Right ventricle myocardium inferior (tissue), 1 donor: ENCODE results near the gene KLF9. TPM values are rescaled to one million over a fixed set of nuclear protein-coding genes. Genes with fewer than 3 reads are reported as not detected.

Source experiments
- ATAC-seq: fragments of 200-7000 bp; cut with Tn5 transposase; one replicate; pipeline ENCODE4 v1.9.1; 2020; ENCODE audit warnings: mild to moderate bottlenecking, moderate library complexity
- DNase-seq: peaks from one replicate; pipeline ENCODE4 v3.0.0; 2021; ENCODE audit errors: missing footprints
- intact Hi-C: fragments of 100-400 bp; cut with DNase I; formaldehyde crosslinking; loops from one replicate; pipeline ENCODE4 v1.11.0; 2022
- total RNA-seq: library from RNA; stranded (reverse); fragmentation: NEBNext Ultra II Directional; extraction: Animal tissue kit (Norgen Biotek cat#: 25700); gene quantifications from one replicate; pipeline ENCODE4 v1.2.1, GENCODE V29; 2021
- donor health status: DM: no; HTN: yes; CAD: no; lungs with severe emphysema.

KLF9 gene
- total RNA-seq, 1 donor from 2014 or later = 52.6 TPM

DNA sequence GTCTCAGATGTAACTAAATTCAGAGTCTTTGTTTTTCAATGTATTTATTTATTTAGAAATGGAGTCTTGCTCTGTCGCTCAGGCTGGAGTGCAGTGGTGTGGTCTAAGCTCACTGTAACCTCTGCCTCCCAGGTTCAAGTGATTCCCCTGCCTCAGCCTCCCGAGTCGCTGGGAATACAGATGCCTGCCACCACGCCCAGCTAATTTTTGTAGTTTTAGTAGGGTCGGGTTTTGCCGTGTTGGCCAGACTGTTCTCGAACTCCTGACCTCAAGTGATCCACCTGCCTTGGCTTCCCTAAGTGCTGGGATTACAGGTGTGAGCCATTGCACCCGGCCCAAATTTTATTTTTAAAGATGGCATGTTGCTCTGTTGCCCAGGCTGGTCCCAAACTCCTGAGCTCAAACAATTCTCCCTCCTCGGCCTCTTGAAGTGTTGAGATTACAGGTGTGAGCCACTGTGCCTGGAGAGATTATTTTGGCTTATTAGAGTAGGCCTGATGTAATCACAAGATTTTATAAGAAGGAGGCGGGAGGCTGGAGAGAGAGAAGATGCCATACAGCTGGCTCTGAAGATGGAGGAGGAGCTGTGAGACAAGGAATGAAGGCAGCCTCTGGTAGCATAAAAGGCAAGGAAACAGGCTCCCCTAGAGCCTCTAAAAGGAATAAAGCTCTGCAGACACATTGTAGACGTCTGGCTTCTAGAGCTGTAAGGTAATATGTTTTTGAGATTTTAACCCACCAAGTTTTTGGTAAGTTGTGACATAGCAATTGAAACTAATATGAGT lies 12.9 kb upstream of the KLF9 start:
- DNase-seq (no peak), ATAC-seq (no peak)
- intact Hi-C loops = no loop called here

DNA sequence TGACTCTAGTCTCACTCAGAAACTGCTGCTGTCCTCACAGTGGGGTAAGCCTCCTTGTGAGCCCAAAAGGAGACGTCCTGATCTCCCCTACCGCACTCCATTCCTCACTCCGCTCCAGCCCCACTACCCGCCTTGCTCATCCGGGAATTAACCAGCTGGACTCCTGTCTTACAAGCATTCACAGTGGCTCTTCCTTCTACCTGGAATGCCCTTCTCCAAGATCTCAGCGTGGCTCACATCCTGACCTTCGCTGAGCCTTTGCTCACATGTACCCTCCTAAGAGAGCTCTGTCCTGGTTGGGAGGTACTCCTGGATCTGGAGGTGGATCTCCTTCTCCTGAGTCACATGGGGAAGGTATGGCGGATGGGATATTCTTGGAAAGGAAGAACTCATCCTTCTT lies 10.7 kb upstream of the KLF9 start:
- no peak for DNase-seq
- no peak for ATAC-seq
- intact Hi-C loops = no loop called here

DNA sequence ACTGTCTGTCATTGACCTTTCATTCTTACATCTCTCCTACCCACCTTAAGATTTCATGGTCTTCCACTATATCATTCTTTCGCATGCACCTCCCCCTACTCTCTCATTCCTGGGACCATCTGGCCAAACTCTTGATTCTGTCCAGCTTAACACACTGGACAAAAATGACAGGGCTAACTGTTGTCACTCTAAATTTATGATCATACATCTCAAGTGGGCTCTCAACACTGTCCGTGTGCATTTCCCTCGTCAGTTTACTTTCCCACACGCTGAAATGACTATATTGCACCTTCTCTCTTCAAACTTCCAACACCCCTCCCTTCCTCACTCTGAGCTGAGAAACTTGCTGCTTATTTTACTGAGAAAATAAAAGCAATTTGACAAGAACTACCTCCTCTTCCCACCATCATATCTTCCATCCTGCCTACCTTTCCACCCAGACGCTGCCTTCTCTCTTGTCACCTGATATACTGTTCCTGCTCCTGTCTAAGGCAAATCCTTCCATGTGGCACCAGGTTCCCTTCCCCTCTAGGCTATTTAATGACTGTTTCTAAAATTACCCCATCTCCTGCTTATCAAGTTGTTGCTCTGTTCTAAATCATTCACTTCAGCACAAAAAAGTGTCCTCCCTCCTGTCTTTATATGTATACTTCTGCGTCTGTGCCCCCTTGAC lies 8.1 kb upstream of the KLF9 start:
- no peak for ATAC-seq
- no peak for DNase-seq
- intact Hi-C loops = loop anchor here (5.0 kb wide), 1 partner anchor 155 kb away; no protein-coding TSS in a partner anchor

- ATAC-seq (no peak), DNase-seq (no peak)
- intact Hi-C loops = loop anchor here (2.0 to 5.0 kb wide), 2 partner anchors 17 to 156 kb away; no protein-coding TSS in a partner anchor
These were observed 7.1 kb upstream of the KLF9 start for GRCh38 chr9:70421272-70422180.

DNA sequence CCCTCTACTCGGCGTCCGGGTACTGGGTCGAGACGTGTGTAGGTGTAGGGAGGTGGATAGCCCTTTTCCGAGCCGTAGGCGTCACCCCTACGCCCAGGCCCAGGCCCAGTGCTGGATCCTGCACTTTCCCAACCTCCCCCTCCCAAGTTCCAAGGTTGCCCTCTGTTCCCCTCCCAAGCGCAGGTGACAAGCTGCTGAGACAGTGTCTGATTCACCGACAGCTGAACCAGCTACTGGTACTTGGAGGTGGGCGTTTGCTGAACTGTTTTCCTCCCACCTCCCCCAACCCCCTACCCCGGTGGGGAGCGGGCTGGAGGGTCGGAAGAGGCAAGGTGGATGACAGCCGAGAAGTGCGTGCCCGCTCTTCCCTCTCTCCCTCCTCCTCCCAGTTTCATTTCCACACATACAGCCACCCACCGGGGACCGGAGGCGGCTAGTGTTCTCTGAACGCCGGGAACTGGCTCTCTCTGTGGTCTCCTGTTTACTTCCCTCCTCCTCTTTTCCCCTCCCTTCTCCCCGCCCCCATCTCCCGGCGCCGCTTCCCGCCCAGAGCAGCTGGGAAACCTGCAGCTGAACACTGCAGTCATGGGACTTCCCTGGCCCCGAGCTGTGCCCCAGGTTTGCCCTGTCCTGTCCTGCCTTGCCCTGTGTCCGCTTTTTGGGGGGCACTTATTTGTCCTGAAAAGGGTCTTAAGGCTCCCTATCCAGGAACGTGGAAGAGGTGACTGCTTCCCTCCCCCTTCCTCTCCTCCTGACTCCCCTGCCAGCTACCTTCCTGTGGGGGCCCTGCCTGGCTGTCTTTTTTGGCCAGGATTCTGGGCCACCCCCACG lies 6.2 kb upstream of the KLF9 start:
- intact Hi-C loops = loop anchor here (1.0 to 5.0 kb wide), 4 partner anchors 8 to 157 kb away; no protein-coding TSS in a partner anchor
- ATAC-seq = peak; percentile 61
- DNase-seq = peak; percentile 96

DNA sequence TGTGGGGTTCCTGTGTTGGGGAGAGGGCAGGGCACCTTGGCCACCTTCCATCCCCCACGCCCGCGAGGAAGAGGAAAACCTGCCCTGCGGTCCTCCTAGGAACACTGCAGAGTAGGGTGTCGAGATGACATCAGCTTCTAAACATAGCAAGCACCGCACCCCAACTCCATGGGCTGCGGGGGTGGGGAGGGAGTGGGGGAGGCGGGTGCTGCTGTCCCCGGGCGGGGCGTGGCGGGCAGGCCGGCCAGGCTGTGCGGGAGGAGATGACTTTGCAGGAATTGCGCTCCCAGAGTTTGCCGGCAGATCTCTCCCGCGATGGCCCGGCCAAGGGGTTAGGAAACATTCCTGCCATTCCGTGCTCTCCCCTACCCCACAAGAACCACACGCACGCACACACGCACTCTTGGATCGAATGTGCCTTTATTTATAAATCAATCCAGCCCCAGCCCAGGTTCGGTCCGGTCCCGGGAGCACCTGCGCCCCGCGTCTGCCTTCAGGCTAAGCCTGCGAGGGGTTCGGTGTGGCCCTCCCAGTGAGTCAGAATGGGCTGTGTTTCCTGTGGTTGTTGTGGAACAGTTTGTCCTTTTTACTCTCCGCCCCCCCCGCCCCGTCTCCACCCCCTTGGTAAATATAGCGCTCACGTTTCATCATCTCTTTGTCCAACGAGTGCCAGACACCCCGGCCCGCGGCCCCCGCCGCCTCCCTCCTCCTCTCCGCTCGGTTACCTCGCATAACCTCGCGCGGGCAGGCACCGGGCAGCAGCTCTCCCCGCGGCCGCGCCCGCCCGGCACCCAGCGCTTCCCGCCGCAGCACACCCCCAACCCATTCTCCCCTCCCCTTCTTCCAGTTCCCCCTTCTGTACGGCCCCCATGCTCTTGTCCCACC lies 5.3 kb upstream of the KLF9 start:
- ATAC-seq (peak; percentile 72), DNase-seq (peak; percentile 98)
- intact Hi-C loops = loop anchor here (1.0 to 5.0 kb wide), 7 partner anchors 7 to 182 kb away; no protein-coding TSS in a partner anchor

- DNase-seq (peak; percentile 99), ATAC-seq (peak; percentile 69)
- intact Hi-C loops = loop anchor here (1.0 kb wide), 3 partner anchors 51 to 182 kb away; no protein-coding TSS in a partner anchor
These were observed 4.5 kb upstream of the KLF9 start for GRCh38 chr9:70418822-70419555.

- no peak for DNase-seq
- intact Hi-C loops = no loop called here
- no peak for ATAC-seq
These were observed 1.0 kb upstream of the KLF9 start for GRCh38 chr9:70415476-70415875.

DNA sequence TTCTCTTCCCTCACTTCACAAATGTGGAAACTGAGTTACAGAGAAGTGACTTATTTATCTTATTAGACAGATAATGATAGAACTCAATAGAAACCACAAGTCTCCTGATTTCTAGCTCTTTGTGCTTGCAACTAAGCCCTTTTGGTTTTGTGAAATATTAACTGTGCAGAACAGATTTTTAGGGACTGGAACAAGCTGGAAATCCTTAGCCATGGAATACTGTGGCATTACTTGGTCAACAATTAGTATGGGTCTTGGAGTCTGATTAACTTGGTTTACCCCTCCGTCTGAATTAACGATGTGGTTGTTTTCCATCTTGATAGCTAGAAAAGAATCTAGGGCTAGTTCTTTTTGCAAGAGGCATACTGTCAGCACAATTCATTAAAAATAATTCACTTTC lies 584 bp upstream of the KLF9 start:
- no peak for ATAC-seq
- intact Hi-C loops = no loop called here
- DNase-seq = no peak

DNA sequence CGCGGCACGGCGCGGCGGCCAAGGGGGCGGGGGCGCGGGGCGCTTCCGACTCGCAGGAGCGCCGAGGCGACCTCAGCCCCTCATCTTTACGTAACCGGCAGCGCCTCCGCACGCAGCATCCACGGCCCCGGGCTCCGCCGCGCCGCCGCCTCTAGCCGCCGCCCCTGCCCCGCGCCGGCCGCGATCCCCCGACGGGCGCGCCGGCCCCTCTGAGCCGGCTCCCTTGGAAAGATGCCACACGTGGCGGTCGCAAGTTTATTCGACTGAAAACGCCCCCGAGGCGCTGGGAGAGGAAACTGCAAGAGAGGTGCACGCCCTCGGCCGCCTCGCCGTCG lies 1.0 kb downstream of the KLF9 start:
- ATAC-seq (peak; percentile 4), DNase-seq (peak; percentile 89)

GRCh38 chr9:70412832-70413463 lies 1.5 kb downstream of the KLF9 start:
- ATAC-seq = peak; percentile 59
- intact Hi-C loops = loop anchor here (1.0 kb wide), 1 partner anchor 7 kb away; no protein-coding TSS in a partner anchor
- peak; percentile 92 for DNase-seq

More for the DNA sequence above, 1.0 kb downstream of the KLF9 start:
- intact Hi-C loops = no loop called here

DNA sequence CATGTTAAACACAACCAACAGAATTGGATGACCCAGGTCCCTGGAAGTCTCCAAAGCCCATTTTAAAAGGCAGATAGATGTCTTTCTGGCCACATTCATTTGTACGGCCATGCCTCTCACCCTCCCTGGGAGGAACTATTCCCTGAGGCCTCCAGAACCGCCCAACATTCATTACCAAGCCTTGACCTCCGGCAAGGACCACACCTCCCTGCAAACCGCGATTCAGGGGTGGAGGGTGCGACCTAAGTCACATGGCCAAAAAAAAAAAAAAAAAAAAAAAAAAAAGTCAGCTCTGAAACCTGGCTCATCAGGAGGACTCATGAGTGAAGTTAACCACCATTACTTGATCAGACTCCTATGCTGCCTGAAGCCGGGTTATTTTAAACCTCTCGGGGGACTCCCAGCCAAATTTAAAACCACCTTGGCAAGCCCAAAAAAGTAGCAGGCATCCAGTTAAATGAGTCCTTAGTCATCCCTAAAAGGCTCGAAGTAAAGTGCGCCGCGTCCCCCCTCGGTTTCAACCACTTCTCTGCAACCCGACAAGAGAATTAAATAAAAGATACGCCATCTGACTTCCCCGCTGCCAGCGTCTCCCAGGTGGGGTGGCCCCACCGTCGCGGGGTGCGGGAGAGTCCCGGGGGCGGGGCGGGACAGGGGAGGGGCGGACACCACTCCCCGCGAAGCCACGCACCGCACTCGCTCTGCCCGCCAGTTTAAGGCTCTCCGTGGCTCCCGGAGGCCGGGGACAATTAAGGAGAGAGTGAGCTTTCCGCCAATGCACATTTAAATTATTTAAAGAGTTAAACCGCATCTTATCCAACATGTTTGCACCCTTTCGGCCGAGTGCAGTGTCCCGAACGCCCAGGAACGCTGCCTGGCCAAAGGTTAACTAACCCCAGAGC lies 2.3 kb downstream of the KLF9 start:
- DNase-seq (peak; percentile 76), ATAC-seq (peak; percentile 60)
- intact Hi-C loops = loop anchor here (1.0 to 2.0 kb wide), 2 partner anchors 8 to 19 kb away; no protein-coding TSS in a partner anchor

DNA sequence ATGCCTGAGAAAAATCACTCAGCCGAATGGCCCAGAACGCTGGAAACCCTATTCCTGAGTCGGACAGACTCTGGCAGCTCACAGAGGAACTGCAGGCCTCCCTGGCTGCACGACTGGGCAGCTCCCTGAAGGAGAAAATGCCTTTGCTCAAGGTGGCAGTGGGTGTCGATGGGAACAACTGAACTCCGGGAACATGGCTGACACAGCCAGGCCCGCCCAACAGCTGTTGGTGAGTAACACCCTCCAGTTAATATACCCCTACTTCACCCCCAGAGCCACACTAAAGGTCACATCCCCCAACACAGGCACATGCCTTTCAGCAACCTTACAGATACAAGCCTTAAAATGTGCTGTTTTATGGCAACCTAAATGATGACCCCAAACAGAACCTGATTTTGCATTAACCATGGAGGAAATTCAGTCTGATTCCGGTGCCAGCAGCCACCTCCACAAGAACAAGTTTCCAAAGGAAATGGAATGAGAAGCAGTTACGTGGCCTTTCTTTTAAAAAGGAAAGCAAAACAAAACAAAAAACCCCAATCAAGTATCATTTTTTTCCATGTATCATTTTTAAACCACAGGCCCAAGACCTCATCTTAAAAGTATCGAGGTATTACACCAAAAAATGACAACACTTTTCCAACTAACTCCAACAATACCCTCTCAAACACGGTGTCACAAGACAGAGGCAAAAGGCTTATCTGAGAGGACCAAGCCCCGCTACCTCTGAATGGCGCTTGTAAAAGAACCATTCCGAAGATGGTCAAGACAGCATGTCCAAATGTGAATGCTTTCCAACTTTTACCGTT lies 3.1 kb downstream of the KLF9 start:
- DNase-seq (peak; percentile 72), ATAC-seq (peak; percentile 31)
- intact Hi-C loops = loop anchor here (2.0 kb wide), 1 partner anchor 19 kb away; no protein-coding TSS in a partner anchor

GRCh38 chr9:70410368-70410767 lies 4.1 kb downstream of the KLF9 start:
- intact Hi-C loops = loop anchor here (2.0 kb wide), 1 partner anchor 18 kb away; no protein-coding TSS in a partner anchor
- no peak for DNase-seq
- ATAC-seq = no peak
